A549 (cell line): ENCODE results near the gene SARS2. TPM values are rescaled to one million over a fixed set of nuclear protein-coding genes. Genes with fewer than 3 reads are reported as not detected.

Experiments used
- ATAC-seq, 2 experiments: fragments of 200-7000 bp in 1 of 2; fragments of >200 bp in 1 of 2; cut with Nextera tagmentation in 1 of 2; cut with Tn5 transposase in 1 of 2; 3 replicates each; pipeline versions ENCODE4 v1.8.0 to v1.9.1; 2018 to 2020; ENCODE audit warnings: mild to moderate bottlenecking in 1 of 2, moderate library complexity in 1 of 2
- CTCF ChIA-PET: fragments of 300-600 bp; sonication (Branson Sonifier 250); formaldehyde crosslinking; extraction: SDS; loops from one replicate; lab custom pipeline; 2021; ENCODE audit warnings: antibody characterized with exemption, inconsistent platforms; lab: Yijun Ruan, JAX
- POLR2A ChIA-PET: fragments of 350-600 bp; formaldehyde crosslinking; extraction: SDS; loops from one replicate; lab custom pipeline; 2021; ENCODE audit warnings: antibody characterized with exemption, inconsistent platforms; lab: Yijun Ruan, JAX
- DNase-seq, 2 experiments: peaks; one replicate each; pipeline versions ENCODE4 v3.0.0 to v3.0.0-alpha.2; 2011 to 2016; ENCODE audit warnings: low read depth in 1 of 2, low spot score in 1 of 2
- FAIRE-seq: peaks from 2 replicates; lab custom pipeline; 2011; peaks lifted over from hg19 to GRCh38; lab: Jason Lieb, UNC
- H3K27ac ChIP-seq, 2 experiments: fragments of >200 bp; sonication (Bioruptor Twin); formaldehyde crosslinking; 3 replicates each; pipeline ENCODE4 v1.5.1; 2016 to 2017
- H3K4me1 ChIP-seq: fragments of >200 bp; sonication (Bioruptor Twin); formaldehyde crosslinking; 3 replicates; pipeline ENCODE4 v1.6.1; 2016
- H3K4me2 ChIP-seq: fragments of >200 bp; sonication (Bioruptor Twin); formaldehyde crosslinking; 3 replicates; pipeline ENCODE4 v1.6.1; 2016
- H3K4me3 ChIP-seq: fragments of >200 bp; sonication (Bioruptor Twin); formaldehyde crosslinking; 3 replicates; pipeline ENCODE4 v1.5.1; 2016
- H3K9me3 ChIP-seq: fragments of >200 bp; sonication (Bioruptor Twin); formaldehyde crosslinking; 3 replicates; pipeline ENCODE4 v1.6.1; 2016
- BHLHE40 ChIP-seq: IDR thresholded peaks from 2 replicates; pipeline ENCODE4 v1.6.1; 2012; ENCODE audit warnings: low read depth, low read length, inconsistent platforms
- EHF ChIP-seq: fragments of 250-450 bp; sonication (Bioruptor Pico); IDR thresholded peaks from 2 replicates; pipeline ENCODE4 v1.5.0; 2020; ENCODE audit warnings: mild to moderate bottlenecking
- EHMT2 ChIP-seq: fragments of 200-600 bp; sonication (generic); IDR thresholded peaks from 2 replicates; pipeline ENCODE4 v1.6.1; 2016; ENCODE audit warnings: antibody characterized with exemption, low read depth, mild to moderate bottlenecking, moderate library complexity
- FOSB ChIP-seq: fragments of 250-450 bp; sonication (Bioruptor Pico); IDR thresholded peaks from 2 replicates; pipeline ENCODE4 v1.5.0; 2020; ENCODE audit warnings: mild to moderate bottlenecking, moderate library complexity
- GATA3 ChIP-seq: IDR thresholded peaks from 2 replicates; pipeline ENCODE4 v1.6.1; 2012; ENCODE audit warnings: borderline replicate concordance
- HEYL ChIP-seq: fragments of 250-450 bp; sonication (Bioruptor Pico); IDR thresholded peaks from 2 replicates; pipeline ENCODE4 v1.8.0; 2021; ENCODE audit warnings: mild to moderate bottlenecking, moderate library complexity
- HOXA7 ChIP-seq: fragments of 250-450 bp; sonication (Bioruptor Pico); IDR thresholded peaks from 2 replicates; pipeline ENCODE4 v1.5.0; 2020; ENCODE audit warnings: mild to moderate bottlenecking, moderate library complexity
- HOXB13 ChIP-seq: fragments of 250-450 bp; sonication (Bioruptor Pico); IDR thresholded peaks from 2 replicates; pipeline ENCODE4 v1.5.0; 2020; ENCODE audit warnings: low read depth, mild to moderate bottlenecking, moderate library complexity
- MAFK ChIP-seq: fragments of 450-650 bp; IDR thresholded peaks from 2 replicates; pipeline ENCODE4 v1.6.1; 2014; ENCODE audit not compliant: partially characterized antibody
- NR3C1 ChIP-seq: fragments of >200 bp; sonication (Bioruptor Twin); formaldehyde crosslinking; IDR thresholded peaks from 3 replicates; pipeline ENCODE4 v1.6.1; 2017
- PHF8 ChIP-seq: fragments of 200-600 bp; sonication (generic); IDR thresholded peaks from 2 replicates; pipeline ENCODE4 v1.6.1; 2016; ENCODE audit warnings: low read depth, mild to moderate bottlenecking, antibody characterized with exemption, moderate library complexity, borderline replicate concordance
- RCOR1 ChIP-seq: fragments of 150-350 bp; IDR thresholded peaks from 2 replicates; pipeline ENCODE4 v1.6.1; 2014; ENCODE audit warnings: antibody characterized with exemption, low read length, low read depth
- RFX5 ChIP-seq: fragments of 450-650 bp; IDR thresholded peaks from 2 replicates; pipeline ENCODE4 v1.7.1; 2014; ENCODE audit warnings: antibody characterized with exemption, mild to moderate bottlenecking, moderate library complexity
- RNF2 ChIP-seq: fragments of 200-600 bp; sonication (generic); IDR thresholded peaks from 2 replicates; pipeline ENCODE4 v1.6.1; 2016; ENCODE audit warnings: low read depth, mild to moderate bottlenecking, antibody characterized with exemption, moderate library complexity, borderline replicate concordance
- SMC3 ChIP-seq: fragments of >200 bp; sonication (Bioruptor Twin); formaldehyde crosslinking; IDR thresholded peaks from 3 replicates; pipeline ENCODE4 v1.6.1; 2018; ENCODE audit warnings: inconsistent platforms
- SREBF2 ChIP-seq: fragments of 450-650 bp; IDR thresholded peaks from 2 replicates; pipeline ENCODE4 v1.6.1; 2014; ENCODE audit warnings: mild to moderate bottlenecking, moderate library complexity
- TFCP2L1 ChIP-seq: fragments of 250-450 bp; sonication (Bioruptor Pico); IDR thresholded peaks from 2 replicates; pipeline ENCODE4 v1.5.0; 2021; ENCODE audit warnings: mild to moderate bottlenecking
- TP53 ChIP-seq: fragments of 250-450 bp; sonication (Bioruptor Pico); IDR thresholded peaks from 2 replicates; pipeline ENCODE4 v1.5.0; 2021; ENCODE audit warnings: mild to moderate bottlenecking, moderate library complexity
- ZC3H11A ChIP-seq: fragments of 450-650 bp; IDR thresholded peaks from 2 replicates; pipeline ENCODE4 v1.6.1; 2014; ENCODE audit warnings: antibody characterized with exemption, mild to moderate bottlenecking
- ZSCAN20 ChIP-seq: fragments of 250-450 bp; sonication (Bioruptor Pico); IDR thresholded peaks from 2 replicates; pipeline ENCODE4 v1.8.0; 2022; ENCODE audit warnings: mild to moderate bottlenecking, moderate library complexity
- WGBS: methylation state at CpG from one replicate; pipeline ENCODE4 v1.1.6; 2017; ENCODE audit errors: missing lambda C conversion rate; 5-methylcytosine and 5-hydroxymethylcytosine counted together
- polyA plus RNA-seq, 4 experiments: library from polyadenylated mRNA; depleted of rRNA in 3 of 4; stranded (reverse); fragments of >200 nt; fragmentation: RNase III in 1 of 4; extraction: RNeasy Plus Mini Kit Qiagen cat#74134 plus additional on column Dnase treatment in 1 of 4; gene quantifications; 2 replicates in 3 of 4; 3 replicates in 1 of 4; pipeline ENCODE4 v1.2.3, GENCODE V29; 2011 to 2017
- TF ChIP-seq, protein P1 (sequence below): fragments of >200 bp; sonication (Bioruptor Twin); formaldehyde crosslinking; IDR thresholded peaks from 2 replicates; pipeline ENCODE4 v1.6.1; 2016
- TF ChIP-seq, protein P2 (sequence below): IDR thresholded peaks from 2 replicates; pipeline ENCODE4 v1.6.1; 2012; ENCODE audit warnings: low read depth, borderline replicate concordance
- TF ChIP-seq, protein P3 (sequence below): IDR thresholded peaks from 2 replicates; pipeline ENCODE4 v1.6.1; 2012
- TF ChIP-seq, protein P4 (sequence below): fragments of 250-450 bp; sonication (Bioruptor Pico); IDR thresholded peaks from 2 replicates; pipeline ENCODE4 v1.5.0; 2020; ENCODE audit warnings: low read depth, mild to moderate bottlenecking, moderate library complexity
- TF ChIP-seq, protein P5 (sequence below): IDR thresholded peaks from 2 replicates; pipeline ENCODE4 v1.6.1; 2012
- TF ChIP-seq, protein P6 (sequence below): fragments of 150-350 bp; IDR thresholded peaks from 2 replicates; pipeline ENCODE4 v1.6.1; 2014; ENCODE audit warnings: low read depth, mild to moderate bottlenecking, low read length

The SARS2 gene
- polyA plus RNA-seq, 2 of the 4 experiments (the other 2 are of a cell fraction), result 46.1 to 93.4 TPM

DNA sequence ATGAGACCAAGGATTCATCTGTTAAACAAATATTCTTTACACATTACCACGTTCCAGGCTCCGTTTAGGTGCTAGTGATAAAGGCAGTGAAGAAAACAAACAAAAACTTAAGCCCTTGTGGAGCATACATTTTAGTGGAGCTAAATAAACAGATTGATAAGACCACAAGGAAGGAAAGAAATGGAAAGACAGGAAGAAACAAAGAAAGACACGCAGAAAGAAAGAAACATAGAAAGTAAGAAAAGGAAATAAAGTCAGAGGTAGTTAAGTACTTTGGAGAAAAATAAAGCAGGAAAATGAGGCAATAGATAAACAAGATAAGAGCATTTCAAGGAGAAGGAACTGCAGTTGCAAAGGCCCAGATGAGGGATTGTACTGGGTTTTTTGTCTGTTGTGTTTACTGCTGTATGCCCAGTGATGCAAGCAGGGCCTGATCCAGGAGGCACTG, 29.8 kb downstream of the SARS2 start:
- ChIA-PET POLR2A (interaction anchor here (1.1 to 2.4 kb wide), 7 partner anchors 19 to 527 kb away, joined by 3 to 30 read pairs (median 6); partner anchors contain the start of genes EIF3K, HNRNPL, MRPS12 and PSMD8), CTCF (interaction anchor here (0.8 to 4.4 kb wide), 19 partner anchors 8 to 511 kb away, joined by 3 to 45 read pairs (median 5); partner anchors contain the start of genes MRPS12 and SARS2)
- 32% methylated on average over 3 of the region's 3 CpGs for WGBS
- ATAC-seq (no peak), FAIRE-seq (peak; percentile 97), DNase-seq (no peak)
- H3K4me1 ChIP-seq, result peaks cover 23% of the 10 kb centered on the region
- H3K27ac ChIP-seq, result peak overlapping the region; percentile 76 to 85; a peak in 4 of 6 replicates
- TF ChIP-seq EHF, result 0 out of 2 replicates have a peak, but pooled peaks have one; percentile 32
- TF ChIP-seq MAFK, result no peak
- peaks cover 5% of the 10 kb centered on the region for H3K9me3 ChIP-seq
- H3K4me3 ChIP-seq, result peak overlapping the region; percentile 56
- peak overlapping the region; percentile 73 for H3K4me2 ChIP-seq

DNA sequence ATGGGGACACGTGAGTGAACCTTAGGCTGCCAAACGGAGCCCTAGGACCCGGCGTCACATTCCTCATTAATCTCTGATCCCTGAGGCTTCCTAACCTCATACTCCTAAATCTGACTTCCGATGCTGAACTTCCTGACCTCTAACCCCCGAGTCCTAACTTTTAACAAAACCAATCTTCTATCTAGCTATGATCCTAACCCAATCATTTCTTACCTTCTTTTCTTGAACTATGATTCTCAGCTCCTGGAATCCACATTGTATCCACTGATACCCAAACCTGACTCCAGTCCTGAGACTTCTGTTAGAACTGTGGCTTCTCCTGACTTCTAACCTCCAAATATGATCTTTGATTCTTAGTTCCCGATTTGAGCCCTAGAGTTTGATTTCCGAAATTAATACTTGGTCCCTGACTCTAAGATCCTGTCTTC, 30.3 kb downstream of the SARS2 start:
- Histone ChIP-seq H3K9me3 (peaks cover 5% of the 10 kb centered on the region), H3K4me1 (peaks cover 22% of the 10 kb centered on the region), H3K4me2 (peak overlapping the region; percentile 73), H3K4me3 (peak overlapping the region; percentile 56), H3K27ac (peak overlapping the region; percentile 76 to 85)
- peak in 1 of 2 experiments; percentile 1; a peak in 4 of 6 replicates for ATAC-seq
- DNase-seq, result peak in 1 of 2 experiments; percentile 96
- POLR2A ChIA-PET, result interaction anchor here (0.6 to 2.4 kb wide), 17 partner anchors 11 to 536 kb away, joined by 3 to 30 read pairs (median 3); partner anchors contain the start of genes ACTN4, CCER2, EIF3K and HNRNPL
- CTCF ChIA-PET, result interaction anchor here (0.7 to 4.4 kb wide), 23 partner anchors 9 to 603 kb away, joined by 3 to 45 read pairs (median 4); partner anchors contain the start of genes CCER2, MRPS12 and SARS2
- under 1% methylated on average over 8 of the region's 8 CpGs for WGBS
- FAIRE-seq, result no peak
- TF ChIP-seq, protein P1, sequence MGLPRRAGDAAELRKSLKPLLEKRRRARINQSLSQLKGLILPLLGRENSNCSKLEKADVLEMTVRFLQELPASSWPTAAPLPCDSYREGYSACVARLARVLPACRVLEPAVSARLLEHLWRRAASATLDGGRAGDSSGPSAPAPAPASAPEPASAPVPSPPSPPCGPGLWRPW, result no peak
- no peak for TF ChIP-seq NR3C1
- no peak for TF ChIP-seq RFX5
- TF ChIP-seq FOSB, result no peak
- TF ChIP-seq EHMT2, result no peak
- no peak for TF ChIP-seq SMC3
- no peak for TF ChIP-seq HEYL (CRISPR knock-in tag)
- TF ChIP-seq SREBF2, result no peak
- TF ChIP-seq, protein P2, sequence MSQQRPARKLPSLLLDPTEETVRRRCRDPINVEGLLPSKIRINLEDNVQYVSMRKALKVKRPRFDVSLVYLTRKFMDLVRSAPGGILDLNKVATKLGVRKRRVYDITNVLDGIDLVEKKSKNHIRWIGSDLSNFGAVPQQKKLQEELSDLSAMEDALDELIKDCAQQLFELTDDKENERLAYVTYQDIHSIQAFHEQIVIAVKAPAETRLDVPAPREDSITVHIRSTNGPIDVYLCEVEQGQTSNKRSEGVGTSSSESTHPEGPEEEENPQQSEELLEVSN, result 0 out of 2 replicates have a peak, but pooled peaks have one; percentile 5
- no peak for TF ChIP-seq ZSCAN20 (CRISPR knock-in tag)
- TF ChIP-seq TP53 (CRISPR knock-in tag), result no peak
- TF ChIP-seq RCOR1, result no peak
- peak; percentile 82; the same call in 1 of the 2 replicates for TF ChIP-seq BHLHE40
- TF ChIP-seq ZC3H11A, result no peak
- TF ChIP-seq, protein P3, sequence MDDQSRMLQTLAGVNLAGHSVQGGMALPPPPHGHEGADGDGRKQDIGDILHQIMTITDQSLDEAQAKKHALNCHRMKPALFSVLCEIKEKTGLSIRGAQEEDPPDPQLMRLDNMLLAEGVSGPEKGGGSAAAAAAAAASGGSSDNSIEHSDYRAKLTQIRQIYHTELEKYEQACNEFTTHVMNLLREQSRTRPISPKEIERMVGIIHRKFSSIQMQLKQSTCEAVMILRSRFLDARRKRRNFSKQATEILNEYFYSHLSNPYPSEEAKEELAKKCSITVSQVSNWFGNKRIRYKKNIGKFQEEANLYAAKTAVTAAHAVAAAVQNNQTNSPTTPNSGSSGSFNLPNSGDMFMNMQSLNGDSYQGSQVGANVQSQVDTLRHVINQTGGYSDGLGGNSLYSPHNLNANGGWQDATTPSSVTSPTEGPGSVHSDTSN, result 0 out of 2 replicates have a peak, but pooled peaks have one; percentile 22
- TF ChIP-seq TFCP2L1 (CRISPR knock-in tag), result no peak
- no peak for TF ChIP-seq MAFK
- 0 out of 2 replicates have a peak, but pooled peaks have one; percentile 19 for TF ChIP-seq PHF8
- TF ChIP-seq RNF2, result no peak
- TF ChIP-seq, protein P4, sequence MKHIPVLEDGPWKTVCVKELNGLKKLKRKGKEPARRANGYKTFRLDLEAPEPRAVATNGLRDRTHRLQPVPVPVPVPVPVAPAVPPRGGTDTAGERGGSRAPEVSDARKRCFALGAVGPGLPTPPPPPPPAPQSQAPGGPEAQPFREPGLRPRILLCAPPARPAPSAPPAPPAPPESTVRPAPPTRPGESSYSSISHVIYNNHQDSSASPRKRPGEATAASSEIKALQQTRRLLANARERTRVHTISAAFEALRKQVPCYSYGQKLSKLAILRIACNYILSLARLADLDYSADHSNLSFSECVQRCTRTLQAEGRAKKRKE (CRISPR knock-in tag), result no peak
- TF ChIP-seq HOXA7, result no peak
- no peak for TF ChIP-seq GATA3
- no peak for TF ChIP-seq HOXB13 (CRISPR knock-in tag)
- TF ChIP-seq, protein P5, sequence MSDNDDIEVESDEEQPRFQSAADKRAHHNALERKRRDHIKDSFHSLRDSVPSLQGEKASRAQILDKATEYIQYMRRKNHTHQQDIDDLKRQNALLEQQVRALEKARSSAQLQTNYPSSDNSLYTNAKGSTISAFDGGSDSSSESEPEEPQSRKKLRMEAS, result 0 out of 2 replicates have a peak, but pooled peaks have one; percentile 37
- TF ChIP-seq, protein P6, sequence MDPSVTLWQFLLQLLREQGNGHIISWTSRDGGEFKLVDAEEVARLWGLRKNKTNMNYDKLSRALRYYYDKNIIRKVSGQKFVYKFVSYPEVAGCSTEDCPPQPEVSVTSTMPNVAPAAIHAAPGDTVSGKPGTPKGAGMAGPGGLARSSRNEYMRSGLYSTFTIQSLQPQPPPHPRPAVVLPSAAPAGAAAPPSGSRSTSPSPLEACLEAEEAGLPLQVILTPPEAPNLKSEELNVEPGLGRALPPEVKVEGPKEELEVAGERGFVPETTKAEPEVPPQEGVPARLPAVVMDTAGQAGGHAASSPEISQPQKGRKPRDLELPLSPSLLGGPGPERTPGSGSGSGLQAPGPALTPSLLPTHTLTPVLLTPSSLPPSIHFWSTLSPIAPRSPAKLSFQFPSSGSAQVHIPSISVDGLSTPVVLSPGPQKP, result no peak
- TF ChIP-seq, all 56 proteins: peak for 5
